Aorta (tissue), 5 donors: ENCODE data around the gene TCTA. TPM values are rescaled to one million over a fixed set of nuclear protein-coding genes. Genes with fewer than 3 reads are reported as not detected.
A peak's percentile ranks its signal among the peaks of the same experiment; 100 is the strongest.

Experiments
- ATAC-seq: fragments of 200-7000 bp; cut with Tn5 transposase; one replicate; pipeline ENCODE4 v1.9.1; 2022; ENCODE audit warnings: moderate library complexity; ENCODE audit not compliant: low FRiP score
- DNase-seq, 2 donors: peaks; one replicate each; pipeline ENCODE4 v3.0.0-alpha.2; 2020
- H3K27ac ChIP-seq, 2 donors: one replicate each; pipeline ENCODE4 v1.5.1; 2013; ENCODE audit warnings: low read length in 2 of 2, mild to moderate bottlenecking in 2 of 2, moderate library complexity in 2 of 2, control low read depth in 1 of 2, inconsistent platforms in 1 of 2, low read depth in 1 of 2
- H3K27me3 ChIP-seq, 2 donors: one replicate each; pipeline ENCODE4 v1.6.1; 2013; ENCODE audit warnings: control low read depth in 1 of 2, low read length in 1 of 2, mild to moderate bottlenecking in 1 of 2, moderate library complexity in 1 of 2; ENCODE audit not compliant: insufficient read depth in 2 of 2, control insufficient read depth in 1 of 2
- H3K36me3 ChIP-seq, 2 donors: one replicate each; pipeline ENCODE4 v1.6.1; 2013; ENCODE audit warnings: control low read depth in 1 of 2, low read length in 1 of 2, mild to moderate bottlenecking in 1 of 2; ENCODE audit not compliant: insufficient read depth in 2 of 2, control insufficient read depth in 1 of 2
- H3K4me1 ChIP-seq, 2 donors: one replicate each; pipeline ENCODE4 v1.6.1; 2013; ENCODE audit warnings: low read length in 2 of 2, control low read depth in 1 of 2, mild to moderate bottlenecking in 1 of 2, moderate library complexity in 1 of 2; ENCODE audit not compliant: insufficient read depth in 2 of 2, control insufficient read depth in 1 of 2
- H3K4me3 ChIP-seq, 2 donors: one replicate each; pipeline ENCODE4 v1.5.1; 2013; ENCODE audit warnings: low read length in 2 of 2, control low read depth in 1 of 2, mild to moderate bottlenecking in 1 of 2
- H3K9me3 ChIP-seq: one replicate; pipeline ENCODE4 v1.6.1; 2013; ENCODE audit warnings: mild to moderate bottlenecking, low read length; ENCODE audit not compliant: control insufficient read depth
- WGBS, 2 donors: extraction: QIAGEN DNeasy Blood & Tissue Kit; methylation state at CpG; one replicate each; pipeline ENCODE4 v1.1.7; 2013; 5-methylcytosine and 5-hydroxymethylcytosine counted together
- intact Hi-C, 2 donors: fragments of 100-400 bp; cut with DNase I; formaldehyde crosslinking; loops; one replicate each; pipeline versions ENCODE4 v1.14.2 to v1.15.0; 2022
- polyA plus RNA-seq, 2 donors: library from polyadenylated mRNA; stranded (reverse); fragments of 200-250 nt; gene quantifications; one replicate each; pipeline ENCODE4 v1.2.3, GENCODE V29; 2013
- total RNA-seq, 2 donors: library from RNA; stranded (reverse); fragmentation: NEBNext Ultra II Directional; extraction: Animal tissue kit (Norgen Biotek cat#: 25700); gene quantifications; one replicate each; pipeline ENCODE4 v1.2.1, GENCODE V29; 2021
- donor health status: healthy with polysubstance abuse.
- donor health status: Bipolar disorder and iron deficiency.
- donor health status: DM: no; HTN: no; CAD: no.
- donor health status: DM: no; HTN: no; CAD: no.
- donor health status: DM: yes; HTN: yes; CAD: no.

TCTA gene
- total and polyA plus RNA-seq, 4 donors: 23.8 to 27.3 (median 26.0) TPM

DNA sequence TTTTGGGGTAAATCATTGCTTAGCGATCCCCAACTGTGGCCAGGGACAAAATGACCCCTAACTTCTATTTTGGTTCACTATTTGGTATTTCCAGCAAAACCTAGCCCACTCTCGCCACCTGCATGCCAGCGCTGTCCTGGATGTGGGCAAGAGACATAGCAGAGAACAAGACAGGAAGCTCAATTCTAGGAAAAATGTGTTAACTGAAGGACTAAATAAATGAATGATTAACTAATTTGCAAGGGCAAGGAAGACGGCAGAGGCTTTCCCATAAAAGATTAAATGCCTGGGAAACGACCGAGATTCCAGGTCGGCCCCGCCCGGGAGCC, 16.5 kb downstream of the TCTA start:
- peak overlapping the region in 1 of 2 donors; percentile 69 for H3K27ac ChIP-seq
- no peaks in the 10 kb centered on the region for H3K9me3 ChIP-seq
- H3K4me3 ChIP-seq: peak overlapping the region; percentile 70 to 75
- ATAC-seq (no peak), DNase-seq (no peak)
- intact Hi-C loops: no loop called here
- no peaks in the 10 kb centered on the region for H3K27me3 ChIP-seq
- WGBS, 2 donors: 4% methylated on average over 9 of the region's 9 CpGs
- H3K36me3 ChIP-seq: no peaks in the 10 kb centered on the region
- H3K4me1 ChIP-seq: no peaks in the 10 kb centered on the region

GRCh38 chr3:49434731-49435130, 22.5 kb downstream of the TCTA start:
- Histone ChIP-seq H3K9me3 (no peaks in the 10 kb centered on the region), H3K4me1 (no peaks in the 10 kb centered on the region), H3K27ac (no peak overlapping the region), H3K27me3 (no peaks in the 10 kb centered on the region), H3K4me3 (no peak overlapping the region), H3K36me3 (no peaks in the 10 kb centered on the region)
- intact Hi-C loops: no loop called here
- no peak for DNase-seq
- ATAC-seq: no peak
- WGBS, 2 donors: 84 to 86% methylated on average over 5 of the region's 5 CpGs

GRCh38 chr3:49445391-49445790, 33.2 kb downstream of the TCTA start:
- Histone ChIP-seq H3K36me3 (no peaks in the 10 kb centered on the region), H3K4me1 (no peaks in the 10 kb centered on the region), H3K27me3 (no peaks in the 10 kb centered on the region), H3K9me3 (no peaks in the 10 kb centered on the region), H3K27ac (no peak overlapping the region), H3K4me3 (no peak overlapping the region)
- no peak for DNase-seq
- WGBS, 2 donors: 94% methylated on average over 5 of the region's 5 CpGs
- ATAC-seq: no peak
- intact Hi-C loops: loop anchor here (5.0 to 10.0 kb wide), 2 partner anchors 103 to 271 kb away; partner anchors contain the start of genes USP4 (in 2 of the 2) and KLHDC8B (in 1 of the 2)

- Histone ChIP-seq H3K36me3 (no peaks in the 10 kb centered on the region), H3K4me3 (no peak overlapping the region), H3K27ac (no peak overlapping the region), H3K9me3 (no peaks in the 10 kb centered on the region), H3K27me3 (no peaks in the 10 kb centered on the region), H3K4me1 (no peaks in the 10 kb centered on the region)
- no peak for ATAC-seq
- intact Hi-C loops: no loop called here
- 95 to 99% methylated on average over 4 of the region's 4 CpGs for WGBS, 2 donors
- no peak for DNase-seq
Observed at GRCh38 chr3:49453621-49454020, 41.4 kb downstream of the TCTA start.

DNA sequence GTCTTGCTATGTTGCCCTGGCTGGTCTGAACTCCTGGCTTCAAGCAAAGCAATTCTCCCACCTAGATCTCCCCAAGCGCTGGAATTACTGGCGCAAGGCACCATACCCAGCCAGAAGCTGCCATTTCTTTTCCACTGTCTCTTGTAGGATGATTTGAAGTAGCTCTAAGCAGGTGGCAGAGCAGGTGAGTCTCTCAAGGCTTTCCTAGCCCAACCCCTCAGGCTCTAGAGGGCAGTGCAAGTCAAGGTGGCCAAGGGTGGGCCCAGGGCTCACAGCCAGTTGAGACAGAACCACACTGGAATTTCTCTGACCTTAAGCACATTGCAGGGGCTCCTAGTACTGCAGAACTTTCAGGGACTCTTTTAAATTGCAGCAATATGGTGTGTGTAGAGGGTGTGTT, 42.2 kb downstream of the TCTA start:
- DNase-seq (no peak), ATAC-seq (peak; percentile 54)
- no peaks in the 10 kb centered on the region for H3K36me3 ChIP-seq
- peak overlapping the region in 1 of 2 donors; percentile 12 for H3K27ac ChIP-seq
- no peaks in the 10 kb centered on the region for H3K27me3 ChIP-seq
- intact Hi-C loops: no loop called here
- WGBS, 2 donors: 76 to 94% methylated on average over 2 of the region's 2 CpGs
- no peak overlapping the region for H3K4me3 ChIP-seq
- no peaks in the 10 kb centered on the region for H3K4me1 ChIP-seq
- no peaks in the 10 kb centered on the region for H3K9me3 ChIP-seq

GRCh38 chr3:49454898-49455681, 42.9 kb downstream of the TCTA start:
- H3K36me3 ChIP-seq: no peaks in the 10 kb centered on the region
- H3K4me1 ChIP-seq: no peaks in the 10 kb centered on the region
- intact Hi-C loops: no loop called here
- H3K27ac ChIP-seq: peak overlapping the region in 1 of 2 donors; percentile 56
- H3K9me3 ChIP-seq: no peaks in the 10 kb centered on the region
- WGBS, 2 donors: 8 to 11% methylated on average over 3 of the region's 3 CpGs
- ATAC-seq (peak; percentile 46), DNase-seq (no peak)
- H3K4me3 ChIP-seq: no peak overlapping the region
- no peaks in the 10 kb centered on the region for H3K27me3 ChIP-seq

DNA sequence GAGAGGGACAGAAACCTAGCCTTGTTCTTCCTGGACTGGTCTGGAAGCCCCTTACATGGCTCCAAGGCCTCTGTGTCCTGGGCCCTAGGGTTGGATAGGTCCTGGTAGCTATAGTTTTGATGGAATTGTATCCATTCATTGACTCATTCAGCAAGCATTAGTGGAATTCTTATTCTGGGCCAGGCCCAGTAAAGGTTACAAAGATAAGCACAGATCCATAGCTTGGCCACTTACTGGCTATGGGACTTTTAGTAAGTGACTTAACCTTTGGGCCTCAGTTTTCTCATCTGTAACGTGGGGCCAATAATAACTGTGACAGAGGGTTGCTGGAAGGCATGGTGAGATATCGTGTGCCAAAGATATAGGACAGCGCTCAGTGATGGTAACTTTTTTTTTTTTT, 44.2 kb downstream of the TCTA start:
- 74 to 89% methylated on average over 3 of the region's 3 CpGs for WGBS, 2 donors
- H3K4me3 ChIP-seq: no peak overlapping the region
- intact Hi-C loops: no loop called here
- H3K9me3 ChIP-seq: no peaks in the 10 kb centered on the region
- no peaks in the 10 kb centered on the region for H3K4me1 ChIP-seq
- no peak overlapping the region for H3K27ac ChIP-seq
- no peaks in the 10 kb centered on the region for H3K27me3 ChIP-seq
- H3K36me3 ChIP-seq: no peaks in the 10 kb centered on the region
- ATAC-seq (no peak), DNase-seq (no peak)

DNA sequence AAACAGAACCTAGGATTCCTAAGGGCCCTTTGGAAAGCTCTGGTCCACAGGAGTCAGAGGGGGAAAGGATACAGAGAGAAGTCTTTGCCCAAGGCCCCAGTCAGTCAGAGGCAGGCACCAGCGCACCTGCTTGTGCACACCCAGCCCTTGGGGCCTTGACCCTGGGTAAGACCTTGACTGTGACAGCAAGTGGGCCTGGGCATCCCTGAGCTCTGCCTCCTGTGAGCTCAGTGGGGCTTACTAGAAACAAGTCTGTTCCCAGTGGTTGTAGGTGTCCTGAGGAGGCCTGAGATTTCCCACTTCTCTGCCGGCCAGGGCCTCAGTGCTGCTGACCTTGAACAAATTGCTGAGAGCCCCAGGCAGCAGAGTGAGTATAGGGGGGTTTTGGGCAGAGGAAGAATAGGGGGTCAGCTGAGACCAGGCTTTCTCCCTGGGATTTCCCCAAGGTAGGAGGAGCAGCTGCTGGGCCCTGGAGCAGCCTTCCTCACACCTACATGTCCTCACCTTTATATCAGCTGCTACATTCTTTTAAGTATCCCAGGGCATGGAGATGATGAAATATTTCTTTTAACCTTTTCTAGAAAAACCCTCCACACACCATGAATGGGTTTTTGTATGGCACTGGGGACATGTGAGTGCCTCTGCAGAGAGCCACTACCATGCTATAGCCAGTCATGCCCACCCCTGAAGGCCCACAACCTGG, 48.1 kb downstream of the TCTA start:
- DNase-seq (no peak), ATAC-seq (no peak)
- H3K27ac ChIP-seq: no peak overlapping the region
- H3K4me3 ChIP-seq: no peak overlapping the region
- H3K36me3 ChIP-seq: no peaks in the 10 kb centered on the region
- WGBS, 2 donors: 91 to 97% methylated on average over 2 of the region's 2 CpGs
- H3K9me3 ChIP-seq: no peaks in the 10 kb centered on the region
- intact Hi-C loops: no loop called here
- no peaks in the 10 kb centered on the region for H3K27me3 ChIP-seq
- H3K4me1 ChIP-seq: no peaks in the 10 kb centered on the region

- 90 to 93% methylated on average over 4 of the region's 4 CpGs for WGBS, 2 donors
- intact Hi-C loops: no loop called here
- H3K4me3 ChIP-seq: no peak overlapping the region
- no peaks in the 10 kb centered on the region for H3K4me1 ChIP-seq
- no peak overlapping the region for H3K27ac ChIP-seq
- no peaks in the 10 kb centered on the region for H3K27me3 ChIP-seq
- no peak for ATAC-seq
- DNase-seq: no peak
- H3K9me3 ChIP-seq: no peaks in the 10 kb centered on the region
- no peaks in the 10 kb centered on the region for H3K36me3 ChIP-seq
Observed at GRCh38 chr3:49460956-49461355, 48.7 kb downstream of the TCTA start.
